GM12801 (cell line): ENCODE measurements around the gene APBB2.

Experiments
- CTCF ChIP-seq: IDR thresholded peaks from one replicate; pipeline ENCODE4 v1.5.1; 2011; ENCODE audit warnings: control low read depth; ENCODE audit not compliant: insufficient read length; ENCODE audit errors: extremely low read depth

Gene APBB2

GRCh38 chr4:41189666-41190065, 24.7 kb downstream of the APBB2 start:
- no peak for TF ChIP-seq CTCF

- no peak for TF ChIP-seq CTCF
These were observed 25.3 kb downstream of the APBB2 start for GRCh38 chr4:41189076-41189475.

GRCh38 chr4:41185614-41186592, 28.4 kb downstream of the APBB2 start:
- no peak for TF ChIP-seq CTCF

- no peak for TF ChIP-seq CTCF
These were observed 30.3 kb downstream of the APBB2 start for GRCh38 chr4:41184009-41184408.

GRCh38 chr4:41183021-41183553, 31.3 kb downstream of the APBB2 start:
- TF ChIP-seq CTCF: no peak

GRCh38 chr4:41181037-41181436, 33.3 kb downstream of the APBB2 start:
- TF ChIP-seq CTCF: no peak

- no peak for TF ChIP-seq CTCF
These were observed 34.7 kb downstream of the APBB2 start for GRCh38 chr4:41179498-41180195.
